ENCODE results near the gene CDH24. TPM values are rescaled to one million over a fixed set of nuclear protein-coding genes. Genes with fewer than 3 reads are reported as not detected.
A peak's percentile ranks its signal among the peaks of the same experiment; 100 is the strongest.

The CDH24 gene
- total RNA-seq, 1 experiment from 2014 or later, result 17.9 TPM

DNA sequence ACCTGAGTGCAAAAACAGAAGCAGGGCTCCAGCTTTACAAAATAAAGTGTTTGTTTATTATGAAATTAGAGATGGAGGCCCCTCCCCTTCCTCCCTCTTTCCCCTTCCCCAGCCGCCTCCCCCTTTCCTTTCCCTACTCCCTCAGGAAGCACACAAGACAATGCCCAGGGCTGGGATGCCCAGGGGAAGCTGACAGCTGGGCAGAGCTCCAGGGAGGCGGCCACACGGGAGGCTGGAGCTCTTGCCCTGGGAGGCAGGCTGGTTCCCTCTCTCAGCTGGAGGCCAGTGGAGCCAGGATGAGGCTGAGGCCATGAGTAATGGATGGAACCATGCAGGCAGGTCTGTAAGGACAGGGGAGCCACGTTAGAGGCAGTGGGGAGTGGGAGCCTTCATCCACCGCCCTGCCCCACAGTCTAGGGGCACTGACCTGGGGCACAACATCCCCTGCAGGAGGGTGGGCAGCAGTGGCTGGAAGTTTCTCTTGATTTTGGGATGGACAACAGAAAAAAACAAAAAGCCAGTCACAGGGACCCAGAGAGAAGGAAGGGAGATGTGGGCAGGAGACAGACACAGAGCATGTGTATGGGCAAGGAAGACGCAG, 10.2 kb downstream of the CDH24 start:
- Mint-ChIP-seq H3K9me3 (no peaks in the 10 kb centered on the region), H3K4me3 (no peak overlapping the region), H3K27ac (peak overlapping the region; percentile 24; the same call in 1 of the 2 replicates), H3K4me1 (peaks cover 9% of the 10 kb centered on the region; the same call in 1 of the 2 replicates), H3K36me3 (peaks cover 3% of the 10 kb centered on the region), H3K27me3 (ENCODE audit: low read depth) (no peaks in the 10 kb centered on the region)
- POLR2A ChIA-PET, result interaction anchor here (0.7 kb wide), 2 partner anchors 52 to 81 kb away, joined by 3 to 4 read pairs; no protein-coding TSS in a partner anchor
- CTCF ChIA-PET, result interaction anchor here (1.0 to 4.0 kb wide), 3 partner anchors 22 to 61 kb away, joined by 5 to 25 read pairs (median 15); no protein-coding TSS in a partner anchor
- 0 out of 2 replicates have a peak, but pooled peaks have one; percentile 9 for TF ChIP-seq ZNF423 (CRISPR knock-in tag; IDR thresholded peaks at IDR 0.05)
- TF ChIP-seq, protein P1, sequence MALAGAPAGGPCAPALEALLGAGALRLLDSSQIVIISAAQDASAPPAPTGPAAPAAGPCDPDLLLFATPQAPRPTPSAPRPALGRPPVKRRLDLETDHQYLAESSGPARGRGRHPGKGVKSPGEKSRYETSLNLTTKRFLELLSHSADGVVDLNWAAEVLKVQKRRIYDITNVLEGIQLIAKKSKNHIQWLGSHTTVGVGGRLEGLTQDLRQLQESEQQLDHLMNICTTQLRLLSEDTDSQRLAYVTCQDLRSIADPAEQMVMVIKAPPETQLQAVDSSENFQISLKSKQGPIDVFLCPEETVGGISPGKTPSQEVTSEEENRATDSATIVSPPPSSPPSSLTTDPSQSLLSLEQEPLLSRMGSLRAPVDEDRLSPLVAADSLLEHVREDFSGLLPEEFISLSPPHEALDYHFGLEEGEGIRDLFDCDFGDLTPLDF (CRISPR knock-in tag; IDR thresholded peaks at IDR 0.05), result no peak
- DNase-seq (ENCODE audit: low spot score) (no peak), ATAC-seq (no peak)

- DNase-seq (ENCODE audit: low spot score) (no peak), ATAC-seq (no peak)
- ChIA-PET CTCF (interaction anchor here (1.0 to 4.0 kb wide), 4 partner anchors 12 to 59 kb away, joined by 4 to 25 read pairs (median 10); no protein-coding TSS in a partner anchor), POLR2A (no interaction called here)
- Mint-ChIP-seq H3K27ac (0 out of 2 replicates have a peak overlapping the region, but pooled peaks have one; percentile 3), H3K36me3 (peaks cover 3% of the 10 kb centered on the region), H3K9me3 (no peaks in the 10 kb centered on the region), H3K27me3 (ENCODE audit: low read depth) (no peaks in the 10 kb centered on the region), H3K4me1 (peaks cover 9% of the 10 kb centered on the region; the same call in 1 of the 2 replicates), H3K4me3 (no peak overlapping the region)
- TF ChIP-seq PREB (CRISPR knock-in tag; IDR thresholded peaks at IDR 0.05; ENCODE audit: borderline replicate concordance) (0 out of 2 replicates have a peak, but pooled peaks have one; percentile 34), SP1 (CRISPR knock-in tag; conservative IDR thresholded peaks at IDR 0.05) (no peak)
Measured at GRCh38 chr14:23045419-23046357, 11.6 kb downstream of the CDH24 start.

- no peak for DNase-seq (ENCODE audit: low spot score)
- ChIA-PET CTCF (interaction anchor here (1.1 to 5.8 kb wide), 4 partner anchors 12 to 58 kb away, joined by 4 to 44 read pairs (median 14); partner anchors contain the start of gene CDH24), POLR2A (no interaction called here)
- Mint-ChIP-seq H3K27ac (no peak overlapping the region; the same call in 1 of the 2 replicates), H3K36me3 (peaks cover 3% of the 10 kb centered on the region), H3K9me3 (no peaks in the 10 kb centered on the region), H3K4me1 (peaks cover 9% of the 10 kb centered on the region; the same call in 1 of the 2 replicates), H3K27me3 (ENCODE audit: low read depth) (no peaks in the 10 kb centered on the region), H3K4me3 (no peak overlapping the region)
- TF ChIP-seq HMGA2 (CRISPR knock-in tag; IDR thresholded peaks at IDR 0.05), result no peak
- TF ChIP-seq ZNF219 (CRISPR knock-in tag; IDR thresholded peaks at IDR 0.05; ENCODE audit: borderline replicate concordance), result no peak
- TF ChIP-seq JAZF1 (CRISPR knock-in tag; IDR thresholded peaks at IDR 0.05), result no peak
- TF ChIP-seq ZNF416 (CRISPR knock-in tag; IDR thresholded peaks at IDR 0.05), result no peak
- TF ChIP-seq, protein P2, sequence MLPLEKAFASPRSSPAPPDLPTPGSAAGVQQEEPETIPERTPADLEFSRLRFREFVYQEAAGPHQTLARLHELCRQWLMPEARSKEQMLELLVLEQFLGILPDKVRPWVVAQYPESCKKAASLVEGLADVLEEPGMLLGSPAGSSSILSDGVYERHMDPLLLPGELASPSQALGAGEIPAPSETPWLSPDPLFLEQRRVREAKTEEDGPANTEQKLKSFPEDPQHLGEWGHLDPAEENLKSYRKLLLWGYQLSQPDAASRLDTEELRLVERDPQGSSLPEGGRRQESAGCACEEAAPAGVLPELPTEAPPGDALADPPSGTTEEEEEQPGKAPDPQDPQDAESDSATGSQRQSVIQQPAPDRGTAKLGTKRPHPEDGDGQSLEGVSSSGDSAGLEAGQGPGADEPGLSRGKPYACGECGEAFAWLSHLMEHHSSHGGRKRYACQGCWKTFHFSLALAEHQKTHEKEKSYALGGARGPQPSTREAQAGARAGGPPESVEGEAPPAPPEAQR (CRISPR knock-in tag; IDR thresholded peaks at IDR 0.05), result no peak
- TF ChIP-seq KAT7 (CRISPR knock-in tag; IDR thresholded peaks at IDR 0.05; ENCODE audit: borderline replicate concordance), result no peak
- TF ChIP-seq, protein P3, sequence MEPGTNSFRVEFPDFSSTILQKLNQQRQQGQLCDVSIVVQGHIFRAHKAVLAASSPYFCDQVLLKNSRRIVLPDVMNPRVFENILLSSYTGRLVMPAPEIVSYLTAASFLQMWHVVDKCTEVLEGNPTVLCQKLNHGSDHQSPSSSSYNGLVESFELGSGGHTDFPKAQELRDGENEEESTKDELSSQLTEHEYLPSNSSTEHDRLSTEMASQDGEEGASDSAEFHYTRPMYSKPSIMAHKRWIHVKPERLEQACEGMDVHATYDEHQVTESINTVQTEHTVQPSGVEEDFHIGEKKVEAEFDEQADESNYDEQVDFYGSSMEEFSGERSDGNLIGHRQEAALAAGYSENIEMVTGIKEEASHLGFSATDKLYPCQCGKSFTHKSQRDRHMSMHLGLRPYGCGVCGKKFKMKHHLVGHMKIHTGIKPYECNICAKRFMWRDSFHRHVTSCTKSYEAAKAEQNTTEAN (CRISPR knock-in tag; IDR thresholded peaks at IDR 0.05), result no peak
- TF ChIP-seq, protein P4, sequence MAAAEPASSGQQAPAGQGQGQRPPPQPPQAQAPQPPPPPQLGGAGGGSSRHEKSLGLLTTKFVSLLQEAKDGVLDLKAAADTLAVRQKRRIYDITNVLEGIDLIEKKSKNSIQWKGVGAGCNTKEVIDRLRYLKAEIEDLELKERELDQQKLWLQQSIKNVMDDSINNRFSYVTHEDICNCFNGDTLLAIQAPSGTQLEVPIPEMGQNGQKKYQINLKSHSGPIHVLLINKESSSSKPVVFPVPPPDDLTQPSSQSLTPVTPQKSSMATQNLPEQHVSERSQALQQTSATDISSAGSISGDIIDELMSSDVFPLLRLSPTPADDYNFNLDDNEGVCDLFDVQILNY (CRISPR knock-in tag; IDR thresholded peaks at IDR 0.05), result no peak
- TF ChIP-seq NR1H2 (CRISPR knock-in tag; IDR thresholded peaks at IDR 0.05), result no peak
- no peak for TF ChIP-seq IRF2 (CRISPR knock-in tag; IDR thresholded peaks at IDR 0.05; ENCODE audit: borderline replicate concordance, low read depth)
- no peak for TF ChIP-seq TEAD1 (CRISPR knock-in tag; IDR thresholded peaks at IDR 0.05)
- no peak for TF ChIP-seq ZNF121 (CRISPR knock-in tag; IDR thresholded peaks at IDR 0.05)
- no peak for TF ChIP-seq FOXJ3 (CRISPR knock-in tag; IDR thresholded peaks at IDR 0.05; ENCODE audit: borderline replicate concordance)
- TF ChIP-seq CDX4 (CRISPR knock-in tag; IDR thresholded peaks at IDR 0.05; ENCODE audit: borderline replicate concordance), result no peak
- no peak for TF ChIP-seq RELA (CRISPR knock-in tag; IDR thresholded peaks at IDR 0.05; ENCODE audit: borderline replicate concordance)
- ATAC-seq, result no peak
Measured at GRCh38 chr14:23044840-23045239, 12.5 kb downstream of the CDH24 start.

All from WTC11 (cell line).